Superior temporal gyrus (tissue), 1 donor: ENCODE data around the gene CYP17A1.
A peak's percentile ranks its signal among the peaks of the same experiment; 100 is the strongest.

ENCODE experiments used
- DNase-seq: peaks from one replicate; pipeline ENCODE4 v3.0.0-alpha.2; 2016; ENCODE audit errors: extremely low spot score

CYP17A1 gene

DNA sequence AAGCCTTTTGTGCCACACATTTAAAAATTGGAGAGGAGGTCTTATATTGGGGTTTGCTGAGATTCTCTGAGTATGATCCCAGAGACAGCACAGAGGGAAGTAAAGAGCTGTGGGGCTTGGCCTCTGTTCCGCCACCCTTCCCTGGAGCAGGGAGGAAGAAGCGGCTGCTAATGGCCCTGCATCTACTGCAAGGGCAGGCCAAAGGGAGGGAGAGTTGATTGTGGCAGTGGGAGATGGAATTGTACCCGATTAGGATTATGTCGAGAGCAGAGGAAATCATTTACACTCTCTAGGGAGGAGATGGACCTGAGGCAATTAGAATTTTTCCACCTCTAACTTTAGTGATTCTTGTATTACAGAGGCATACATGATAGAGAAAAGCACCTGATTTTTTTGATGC, 28.8 kb downstream of the CYP17A1 start:
- no peak for DNase-seq

DNA sequence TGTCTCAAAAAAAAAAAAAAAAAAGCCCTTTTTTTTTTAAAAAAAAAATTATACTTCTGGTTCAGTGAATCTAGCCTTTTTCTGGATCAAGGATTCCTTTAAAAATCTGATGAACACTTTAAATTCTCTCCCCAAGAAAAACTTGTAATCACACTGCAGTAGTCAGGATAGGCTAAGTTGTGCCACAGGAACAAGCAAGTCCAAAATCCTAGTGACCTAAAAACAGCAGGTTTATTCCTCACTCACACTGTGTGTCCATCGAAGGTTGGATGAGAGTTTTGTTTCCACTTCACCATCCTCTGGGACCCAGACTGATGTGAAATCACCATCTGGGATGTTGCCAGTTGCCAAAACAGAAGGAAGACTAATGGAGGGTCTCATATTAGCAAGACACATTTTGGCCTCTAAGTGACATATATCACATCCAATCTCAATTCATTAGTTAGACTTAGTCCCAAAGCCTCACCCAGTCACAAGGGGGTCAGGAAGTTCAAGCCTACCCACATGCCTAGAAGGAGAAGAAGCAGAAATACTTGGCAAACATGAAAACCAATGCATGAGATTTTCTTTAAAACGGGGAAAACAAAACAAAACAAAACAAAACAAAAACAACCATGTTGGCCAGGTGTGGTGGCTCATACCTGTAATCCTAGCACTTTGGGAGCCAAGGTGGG, 32.7 kb downstream of the CYP17A1 start:
- DNase-seq, result no peak

DNA sequence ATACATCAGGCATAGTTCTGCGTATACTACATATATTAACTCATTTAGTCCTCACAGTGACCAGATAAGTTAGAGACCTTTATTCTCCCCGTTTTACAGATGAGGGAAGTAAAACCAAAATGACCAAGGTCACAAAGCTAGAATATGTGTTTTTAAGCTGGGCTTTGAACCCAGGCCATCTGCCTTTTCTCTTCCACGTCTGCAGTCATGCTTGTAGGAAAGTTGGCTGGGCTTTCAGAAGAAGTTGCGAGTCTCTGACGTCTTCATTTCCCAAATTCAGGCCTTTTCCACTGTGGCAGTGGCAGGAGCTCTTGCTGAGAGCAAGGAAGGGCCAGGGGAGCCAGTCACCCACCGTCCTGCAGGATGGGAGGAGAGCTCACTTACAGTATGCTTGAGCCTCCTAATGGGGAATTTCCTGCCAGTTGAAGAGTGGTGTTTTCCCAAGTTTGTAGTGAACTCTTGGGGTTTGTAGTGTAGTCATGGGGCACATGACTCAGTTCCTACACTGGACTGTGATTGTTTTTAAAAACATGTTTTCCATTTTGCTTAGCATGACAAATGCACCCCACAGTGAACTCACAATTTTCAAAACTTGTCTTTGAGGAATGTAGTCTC, 34.2 kb downstream of the CYP17A1 start:
- no peak for DNase-seq

DNA sequence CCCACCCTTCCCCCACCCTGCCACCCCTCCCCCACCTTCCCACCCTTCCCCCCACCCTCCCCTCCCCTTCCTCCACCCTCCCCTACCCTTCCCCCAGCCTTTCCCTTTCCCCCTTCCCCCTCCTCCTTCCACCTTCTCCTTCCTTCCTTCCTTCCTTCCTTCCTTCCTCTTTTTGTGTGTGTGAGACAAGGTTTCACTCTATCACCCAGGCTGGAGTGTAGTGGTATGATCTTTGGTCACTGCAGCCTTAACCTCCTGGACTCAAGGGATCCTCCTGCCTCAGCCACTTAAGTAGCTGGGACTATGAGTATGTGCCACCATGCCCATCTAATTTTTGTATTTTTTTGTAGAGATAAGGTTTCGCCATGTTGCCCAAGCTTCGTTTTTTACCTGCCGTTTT, 35.2 kb downstream of the CYP17A1 start:
- DNase-seq, result no peak

DNA sequence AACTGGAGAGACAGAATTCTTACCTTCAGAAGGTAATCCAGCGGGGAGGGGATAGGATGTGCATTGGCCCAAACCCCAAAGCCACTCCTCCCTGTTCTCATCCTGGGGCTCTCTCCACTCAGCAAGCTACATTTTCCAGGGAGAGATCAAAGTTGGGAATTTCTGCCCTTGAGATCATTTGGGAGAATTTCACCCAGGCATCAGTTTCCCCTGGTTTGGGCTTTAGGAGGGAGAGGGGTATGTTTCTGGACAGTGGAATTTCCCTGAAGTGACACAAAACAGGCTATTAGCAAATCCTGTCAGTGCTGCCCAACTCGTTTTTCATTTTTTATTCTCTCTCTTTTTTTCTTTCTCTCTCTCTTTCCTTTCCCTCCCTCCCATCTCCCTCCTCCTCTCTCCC, 35.7 kb downstream of the CYP17A1 start:
- no peak for DNase-seq

DNA sequence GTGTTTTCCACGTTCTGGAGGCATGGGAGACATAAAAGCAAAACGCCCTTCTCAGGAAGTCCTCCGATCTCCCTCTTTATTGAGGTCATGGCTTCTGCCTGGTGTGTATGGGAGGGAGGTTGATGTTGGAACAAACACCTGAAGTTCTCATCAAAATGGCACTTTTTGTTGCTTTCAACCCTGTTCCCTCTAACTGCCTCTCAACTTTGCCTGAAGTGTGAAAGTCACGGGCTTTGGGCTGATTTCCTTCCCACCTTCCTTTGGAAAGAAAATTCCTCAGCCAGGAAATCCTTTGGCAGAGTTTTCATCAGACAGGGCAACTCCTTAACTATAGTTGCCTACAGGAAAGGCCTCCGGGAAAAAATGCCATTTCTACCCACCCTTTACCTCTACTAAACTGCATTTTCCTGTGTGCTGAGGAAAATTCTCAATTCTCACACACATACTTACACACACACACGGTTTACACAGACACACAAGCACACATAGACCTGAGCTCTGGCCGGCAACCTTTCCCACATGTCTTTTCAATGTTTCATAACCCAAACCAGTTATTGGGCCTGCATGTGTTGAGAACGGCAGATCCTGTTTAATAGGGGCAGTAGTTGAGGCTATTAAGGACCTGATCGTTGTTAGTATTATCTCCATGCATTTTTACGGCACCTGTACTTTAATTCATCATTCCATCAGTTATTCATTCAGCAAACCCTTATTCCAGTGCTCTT, 36.4 kb downstream of the CYP17A1 start:
- no peak for DNase-seq

DNA sequence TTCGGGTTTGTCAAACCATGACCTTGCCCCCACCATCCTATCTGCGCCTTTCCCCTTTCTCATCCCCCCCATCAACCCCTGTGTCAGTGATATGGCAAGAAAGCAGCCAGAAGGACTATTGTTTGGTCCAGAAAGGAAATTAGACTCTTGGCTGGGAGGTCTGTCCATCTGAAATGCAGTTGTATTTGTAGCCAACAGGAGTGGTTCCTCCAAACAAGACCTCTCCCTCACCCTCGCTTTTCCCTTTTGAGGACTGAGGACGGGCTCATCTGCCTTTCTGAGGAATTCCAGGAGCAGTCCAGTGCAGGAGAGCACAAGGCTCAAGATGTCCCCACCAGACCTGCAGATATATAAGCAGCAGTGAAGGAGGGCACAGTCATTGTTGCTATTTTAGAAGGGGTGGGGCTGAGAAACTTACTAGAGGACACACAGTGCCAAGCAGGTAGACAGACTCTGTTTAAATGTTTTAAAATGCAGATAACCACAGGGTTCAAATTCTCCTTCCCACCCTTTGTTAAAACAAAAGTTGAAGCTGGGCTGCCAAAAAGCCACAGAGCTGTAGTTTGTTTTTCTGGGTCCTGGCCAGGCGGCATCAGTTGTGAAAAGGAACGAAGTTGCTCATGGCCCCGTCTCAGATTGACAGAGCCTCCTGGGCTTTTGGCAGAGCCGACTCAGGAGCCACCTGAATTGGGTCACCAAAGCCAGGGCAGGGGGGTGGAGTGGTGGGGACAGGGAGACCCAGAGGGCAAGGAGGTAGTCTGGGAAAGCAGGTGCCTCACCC, 37.3 kb downstream of the CYP17A1 start:
- no peak for DNase-seq

DNA sequence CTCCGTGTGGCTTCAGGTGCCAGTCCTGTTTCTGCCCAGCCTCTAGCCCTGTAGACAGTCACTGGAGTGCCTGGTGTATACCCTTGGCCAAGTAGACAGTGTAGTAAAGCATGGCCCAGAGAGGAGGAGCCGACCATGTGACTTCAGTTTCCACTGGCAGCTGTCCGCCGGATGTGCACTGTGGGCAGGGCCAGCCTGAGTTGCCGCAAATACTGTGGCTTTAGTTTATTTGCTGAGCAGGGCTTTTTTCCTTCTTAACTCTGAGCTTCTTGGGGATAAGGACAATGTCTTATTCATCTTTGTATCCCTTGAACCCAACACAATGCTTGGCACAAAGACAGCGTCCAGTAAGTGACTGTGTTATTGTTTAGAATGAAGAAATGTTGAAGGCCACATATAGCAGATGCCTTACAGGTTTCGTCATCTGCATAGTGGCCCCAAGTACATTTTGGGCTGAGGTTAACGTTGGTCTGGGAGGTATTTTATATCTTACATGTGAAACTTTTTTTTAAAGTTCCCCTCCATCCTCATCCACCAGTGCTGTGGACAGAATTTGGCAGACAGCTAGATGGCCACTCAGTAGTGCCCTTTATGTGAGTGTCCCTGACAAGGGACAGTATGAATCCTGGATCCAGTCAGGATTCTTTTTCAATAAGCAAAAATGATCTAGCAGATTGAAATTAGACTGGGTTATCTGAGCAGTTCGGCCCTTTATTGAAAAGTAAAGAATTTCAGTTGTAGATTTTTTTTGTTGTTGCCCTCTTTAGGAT, 40.6 kb downstream of the CYP17A1 start:
- peak; percentile 73 for DNase-seq

DNA sequence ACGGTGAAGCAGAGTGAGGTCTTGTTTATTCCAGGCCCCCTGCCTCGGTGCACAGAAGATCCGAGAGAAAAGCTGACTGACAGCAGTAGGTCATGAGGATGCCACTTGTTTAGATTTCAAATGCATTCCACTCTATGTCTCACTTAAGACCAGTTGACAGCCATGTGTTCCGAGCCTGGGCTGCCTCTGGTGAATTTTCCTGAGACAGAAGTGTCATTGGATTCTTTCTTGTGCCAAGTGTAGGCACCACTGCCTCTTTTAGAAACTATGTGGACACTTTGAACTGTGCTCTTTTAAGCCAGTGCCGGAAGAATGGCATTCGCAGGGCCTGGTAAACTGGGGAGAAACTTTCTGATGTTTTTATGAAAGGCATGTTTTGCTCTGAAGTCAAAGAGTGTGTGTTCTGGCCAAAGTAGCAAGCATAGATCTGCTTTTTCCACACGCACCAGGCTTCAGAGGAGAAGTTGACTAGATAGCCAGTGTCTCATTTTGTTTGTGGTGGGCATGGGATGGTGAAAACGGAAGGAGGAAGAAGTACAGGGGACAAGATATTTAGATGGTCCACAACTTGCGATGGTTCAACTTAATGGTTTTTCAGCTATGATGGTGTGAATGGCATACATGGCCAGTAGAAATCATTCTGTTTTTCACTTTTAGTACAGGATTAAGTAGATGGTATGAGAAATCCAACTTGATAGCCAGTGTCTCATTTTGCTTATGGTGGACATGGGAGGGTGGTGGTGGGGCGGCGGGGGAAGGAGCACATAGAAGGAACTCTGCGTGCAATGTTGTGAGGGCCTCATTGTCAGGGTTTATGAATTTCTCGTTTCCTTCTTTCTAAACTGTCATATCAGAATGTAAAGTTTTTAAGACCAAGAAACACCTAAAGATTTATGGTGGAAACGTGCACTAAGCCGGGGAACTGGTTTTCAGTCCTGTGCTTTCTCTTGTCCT, 41.5 kb downstream of the CYP17A1 start:
- DNase-seq, result no peak

DNA sequence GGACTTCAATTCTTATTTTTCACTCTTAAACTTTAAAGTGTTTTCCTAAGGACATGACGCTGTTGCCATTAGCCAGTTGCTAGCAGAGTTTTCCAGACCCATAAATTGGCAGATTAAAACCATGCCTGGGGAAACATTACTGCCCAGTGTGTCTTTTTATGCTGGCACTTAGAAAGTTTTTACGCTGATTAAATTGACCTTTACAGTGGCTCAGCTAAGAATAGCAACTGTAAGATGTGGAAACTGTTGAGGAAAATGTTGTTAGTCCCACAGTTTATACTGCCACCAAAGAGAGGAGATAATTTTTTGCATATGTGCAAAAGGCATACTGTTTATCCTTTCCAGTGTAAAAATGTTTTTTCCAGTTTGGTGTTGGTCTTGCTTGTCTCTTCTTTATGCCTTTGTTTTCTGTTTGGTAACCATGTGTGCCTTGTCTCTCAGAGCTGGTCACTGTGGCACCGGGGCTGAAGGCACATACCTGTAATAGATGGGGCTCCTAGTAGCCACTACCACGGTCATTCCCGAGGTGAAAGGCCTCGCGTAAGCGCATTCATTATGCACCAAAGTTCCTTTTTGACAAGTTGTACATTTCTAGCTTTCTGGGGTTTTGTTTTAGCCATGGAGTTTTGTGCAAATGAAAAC, 45.3 kb downstream of the CYP17A1 start:
- DNase-seq, result no peak

DNA sequence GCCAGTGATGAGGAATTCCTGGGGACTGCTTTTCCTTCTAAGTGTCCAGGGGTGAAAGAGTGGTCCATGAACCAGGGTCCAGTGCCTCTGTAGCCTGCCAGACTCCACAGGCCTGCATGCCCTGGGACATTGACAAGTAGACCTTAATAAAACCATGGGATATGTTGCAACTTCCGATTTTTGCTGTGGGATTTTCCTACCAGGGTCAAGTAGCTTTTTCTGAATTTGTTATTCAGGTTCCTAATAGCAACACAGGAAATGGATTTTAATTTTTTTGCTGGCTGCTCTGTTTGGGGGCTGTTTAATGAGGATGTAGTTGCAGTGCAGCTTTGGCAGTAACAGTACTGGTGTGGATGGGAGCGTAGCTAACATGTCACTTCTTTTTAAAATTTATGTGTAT, 51.4 kb downstream of the CYP17A1 start:
- no peak for DNase-seq

DNA sequence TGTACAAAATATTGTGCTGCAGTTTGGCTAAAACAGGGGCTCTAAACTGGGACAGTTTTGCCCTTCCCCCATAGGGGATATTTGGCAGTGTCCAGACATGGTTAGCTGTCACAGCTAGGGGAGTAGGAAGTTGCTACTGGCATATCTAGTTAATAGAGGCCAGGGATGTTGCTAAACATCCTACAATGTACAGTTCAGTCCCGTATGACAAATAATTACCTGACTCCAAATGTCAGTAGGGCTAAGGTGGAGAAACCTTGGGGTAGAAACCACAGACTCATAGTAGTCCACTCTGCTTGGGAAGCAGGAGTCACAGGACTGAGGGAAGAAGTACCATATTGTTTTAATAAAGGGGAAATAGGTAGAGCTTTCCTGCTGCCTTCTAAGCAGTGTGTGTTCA, 53.6 kb downstream of the CYP17A1 start:
- DNase-seq, result no peak

DNA sequence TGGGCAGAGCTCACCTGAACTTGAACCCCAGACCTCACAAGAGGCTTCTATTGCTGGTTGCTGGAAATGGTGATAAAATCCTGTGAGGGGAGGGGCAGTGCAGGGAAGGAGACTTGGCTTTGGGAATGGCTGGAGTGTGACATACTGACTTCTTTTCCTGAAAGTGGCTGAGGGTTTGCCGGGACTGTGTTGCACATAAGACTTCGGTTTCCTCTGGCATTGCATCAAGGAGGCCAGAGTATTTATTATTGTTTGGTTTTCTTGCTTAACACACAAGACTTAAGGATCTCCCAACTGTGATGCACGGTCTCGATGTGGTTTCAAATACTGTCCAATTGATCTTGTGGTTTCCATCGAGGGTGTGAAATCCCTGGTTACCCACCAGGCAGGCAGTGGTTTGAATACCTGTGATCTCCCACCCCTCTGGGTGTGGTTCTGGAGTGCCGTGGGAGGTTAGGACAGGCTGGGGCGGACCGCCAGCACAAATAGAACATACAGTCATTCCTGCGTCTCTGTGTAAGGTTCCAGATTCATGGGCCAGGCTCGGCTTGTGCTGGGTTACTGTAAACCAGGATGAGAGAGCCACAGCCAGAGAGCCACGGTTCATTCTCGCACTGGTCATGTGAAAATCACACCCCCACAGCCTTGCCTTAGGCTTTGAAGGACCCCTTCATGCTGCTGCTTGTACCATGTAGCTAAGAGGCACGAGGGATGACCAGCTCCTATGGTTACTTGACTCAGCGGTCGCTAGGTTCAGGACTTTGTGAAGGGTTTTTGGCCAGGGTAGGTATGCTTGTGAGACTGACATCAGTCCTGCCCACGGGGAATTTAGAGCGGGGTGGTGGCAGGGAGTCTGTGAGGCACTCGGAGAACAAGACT, 54.3 kb downstream of the CYP17A1 start:
- no peak for DNase-seq

DNA sequence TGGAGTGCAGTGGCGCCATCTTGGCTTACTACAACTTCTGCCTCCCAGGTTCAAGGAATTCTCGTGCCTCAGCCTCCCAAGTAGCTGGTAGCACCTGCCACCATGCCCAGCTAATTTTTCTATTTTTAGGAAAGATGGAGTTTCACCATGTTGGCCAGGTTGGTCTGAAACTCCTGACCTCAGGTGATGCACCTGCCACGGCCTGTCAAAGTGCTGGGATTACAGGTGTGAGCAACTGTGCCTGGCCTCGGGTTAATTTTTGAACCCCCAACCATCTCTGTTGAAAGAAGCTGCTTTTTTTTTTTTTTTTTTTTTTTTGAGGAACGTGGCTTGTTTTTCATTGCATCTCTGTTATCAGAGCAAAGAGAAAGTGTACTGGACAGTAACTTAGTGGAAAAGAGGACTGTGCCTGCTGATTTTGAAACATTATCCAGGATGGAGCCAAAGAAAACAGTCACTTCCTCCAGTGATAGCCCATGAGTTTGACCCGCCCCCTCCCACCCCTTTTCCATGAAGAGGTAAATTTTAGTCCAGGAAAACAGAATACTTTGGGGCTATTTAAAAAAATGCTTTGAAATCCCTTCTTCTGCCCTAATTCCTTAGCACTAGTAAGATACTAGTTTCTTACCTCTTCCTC, 55.2 kb downstream of the CYP17A1 start:
- no peak for DNase-seq

DNA sequence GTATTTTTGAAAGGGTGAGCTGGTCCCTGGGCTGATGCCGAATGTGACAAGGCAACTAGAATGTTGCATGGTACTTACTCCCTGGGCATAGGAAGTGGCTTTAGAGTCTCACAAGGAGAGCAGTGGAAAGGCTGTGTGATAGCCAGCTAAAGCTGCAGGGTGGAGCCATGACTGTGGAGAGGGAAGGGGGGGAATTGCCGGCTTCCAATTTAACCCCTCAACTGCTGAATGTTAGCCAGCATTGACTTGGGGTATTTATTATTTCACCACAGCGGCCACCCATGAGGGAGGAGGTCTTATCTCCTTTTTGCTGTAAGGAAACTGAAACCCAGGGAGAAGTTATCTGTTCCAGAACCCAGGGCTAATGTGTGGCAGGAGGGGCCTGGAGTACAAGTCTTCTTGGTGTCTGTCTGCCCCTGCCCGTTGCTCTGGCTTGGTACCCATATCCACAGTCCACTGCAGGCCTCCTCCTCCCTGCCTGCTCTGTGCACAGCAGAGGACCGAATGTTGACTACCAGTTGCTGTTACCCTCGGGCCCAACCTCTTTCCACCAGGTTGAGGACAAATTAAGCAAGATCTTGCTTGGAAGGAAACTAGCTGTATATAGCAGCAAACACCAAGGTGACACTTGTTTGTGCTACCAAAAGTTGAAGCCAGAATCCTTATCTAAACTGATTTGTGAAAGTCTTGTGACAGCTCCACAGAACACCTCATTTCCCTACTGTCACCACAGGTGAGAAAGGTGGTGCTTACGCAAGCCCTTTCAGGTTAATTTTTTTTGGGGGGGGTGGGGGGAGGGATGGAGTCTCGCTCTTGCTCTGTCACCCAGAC, 55.9 kb downstream of the CYP17A1 start:
- no peak for DNase-seq
